GM12878 (cell line): Measurements from ENCODE around the gene EXOC4. TPM values are rescaled to one million over a fixed set of nuclear protein-coding genes. Genes with fewer than 3 reads are reported as not detected.

Experiments
- ATAC-seq: fragments of 200-7000 bp; cut with Tn5 transposase; 3 replicates; pipeline ENCODE4 v1.9.1; 2020; ENCODE audit warnings: mild to moderate bottlenecking, moderate library complexity
- BruUV-seq: library from RNA; stranded (reverse); fragments of 400-500 nt; replicated peaks from 2 replicates; lab custom pipeline; 2021; lab: Mats Ljungman, UMichigan
- CTCF ChIA-PET: fragments of 300-600 bp; sonication (Branson Sonifier 250); formaldehyde crosslinking; extraction: SDS; loops from one replicate; lab custom pipeline; 2021; ENCODE audit warnings: inconsistent platforms; lab: Yijun Ruan, JAX
- POLR2A ChIA-PET: fragments of 350-600 bp; formaldehyde crosslinking; extraction: SDS; loops from one replicate; lab custom pipeline; 2021; ENCODE audit warnings: inconsistent platforms; lab: Charles Lee
- RAD21 ChIA-PET: fragments of 300-600 bp; sonication (Branson Sonifier 250); formaldehyde crosslinking; loops from one replicate; lab custom pipeline; 2023; ENCODE audit warnings: antibody characterized with exemption; ENCODE audit not compliant: unreplicated experiment; lab: Charles Lee
- SMC1A ChIA-PET: fragments of 300-600 bp; sonication (Branson Sonifier 250); formaldehyde crosslinking; loops from one replicate; lab custom pipeline; 2023; ENCODE audit not compliant: unreplicated experiment, uncharacterized antibody; lab: Charles Lee
- DNase-seq: peaks from one replicate; pipeline ENCODE4 v3.0.0-alpha.2; 2011; ENCODE audit warnings: low read depth, low spot score
- FAIRE-seq: peaks from 3 replicates; lab custom pipeline; 2011; peaks lifted over from hg19 to GRCh38; lab: Jason Lieb, UNC
- H2AFZ ChIP-seq: 2 replicates; pipeline ENCODE4 v1.6.0; 2011; ENCODE audit warnings: low read depth, low read length, control low read depth; ENCODE audit not compliant: control insufficient read depth
- H3K27ac ChIP-seq: 2 replicates; pipeline ENCODE4 v1.5.1; 2011; ENCODE audit warnings: control low read depth; ENCODE audit not compliant: control insufficient read depth, insufficient read depth
- H3K27me3 ChIP-seq, 2 experiments: replicated peaks in 1 of 2; 2 replicates each; pipeline versions ENCODE4 v1.6.0 to v1.6.1; 2011; ENCODE audit warnings: low read length in 1 of 2; ENCODE audit not compliant: control insufficient read depth in 2 of 2, insufficient read depth in 2 of 2
- H3K36me3 ChIP-seq, 2 experiments: 2 replicates each; pipeline ENCODE4 v1.5.1; 2011; ENCODE audit warnings: low read length in 1 of 2; ENCODE audit not compliant: control insufficient read depth in 2 of 2, insufficient read depth in 2 of 2
- H3K4me1 ChIP-seq: 2 replicates; pipeline ENCODE4 v1.6.1; 2011; ENCODE audit warnings: mild to moderate bottlenecking, low read length, moderate library complexity, mixed read lengths; ENCODE audit not compliant: control insufficient read depth, insufficient read depth
- H3K4me2 ChIP-seq: 2 replicates; pipeline ENCODE4 v1.6.0; 2011; ENCODE audit warnings: control low read depth; ENCODE audit not compliant: control insufficient read depth, insufficient read depth
- H3K4me3 ChIP-seq: fragments of 200-600 bp; sonication (generic); 2 replicates; pipeline ENCODE4 v1.5.1; 2016
- H3K79me2 ChIP-seq: 2 replicates; pipeline ENCODE4 v1.6.0; 2011; ENCODE audit warnings: low read length; ENCODE audit not compliant: control insufficient read depth, insufficient read depth
- H3K9ac ChIP-seq: 2 replicates; pipeline ENCODE4 v1.8.0; 2011; ENCODE audit warnings: low read length, control low read depth, mixed read lengths; ENCODE audit not compliant: control insufficient read depth, insufficient read depth
- H3K9me3 ChIP-seq: replicated peaks from 3 replicates; pipeline ENCODE4 v1.5.1; 2011; ENCODE audit warnings: mild to moderate bottlenecking, low read length; ENCODE audit not compliant: control insufficient read depth, insufficient read depth
- H4K20me1 ChIP-seq: 2 replicates; pipeline ENCODE4 v1.6.0; 2011; ENCODE audit not compliant: control insufficient read depth, insufficient read depth
- BCL11A ChIP-seq: IDR thresholded peaks from 2 replicates; pipeline ENCODE4 v1.6.1; 2011; ENCODE audit warnings: low read depth, low read length
- HDGF ChIP-seq: fragments of 450-650 bp; IDR thresholded peaks from 2 replicates; pipeline ENCODE4 v1.6.1; 2016; ENCODE audit warnings: antibody characterized with exemption
- HSF1 ChIP-seq: fragments of 150-350 bp; IDR thresholded peaks from 2 replicates; pipeline ENCODE4 v1.6.1; 2014; ENCODE audit warnings: mild to moderate bottlenecking, low read depth, low read length
- NBN ChIP-seq: fragments of 450-650 bp; IDR thresholded peaks from 2 replicates; pipeline ENCODE4 v1.6.1; 2016
- NR2F1 ChIP-seq: fragments of 450-650 bp; conservative IDR thresholded peaks from 2 replicates; pipeline ENCODE4 v1.6.1; 2017; ENCODE audit warnings: mild to moderate bottlenecking
- POLR2AphosphoS5 ChIP-seq: IDR thresholded peaks from 2 replicates; pipeline ENCODE4 v1.6.1; 2011; ENCODE audit warnings: mild to moderate bottlenecking, low read length, inconsistent platforms
- SRF ChIP-seq, 2 experiments: IDR thresholded peaks; 2 replicates each; pipeline ENCODE4 v1.6.1; 2011; ENCODE audit warnings: low read depth in 2 of 2, low read length in 2 of 2, mild to moderate bottlenecking in 1 of 2, moderate library complexity in 1 of 2
- in situ Hi-C: fragments of 300-500 bp; cut with MboI; formaldehyde crosslinking; loops from 9 replicates; pipeline ENCODE4 v1.14.3; 2018; ENCODE audit warnings: mixed read lengths
- intact Hi-C: fragments of 100-400 bp; cut with micrococcal nuclease; formaldehyde crosslinking; loops from one replicate; pipeline ENCODE4 v1.14.2; 2022; ENCODE audit not compliant: unreplicated experiment
- polyA plus RNA-seq, 11 experiments: library from polyadenylated mRNA; depleted of rRNA in 4 of 11; unstranded in 6 of 11; stranded (reverse) in 5 of 11; fragments of >200 nt; fragmentation: Nextera tagmentation in 4 of 11; fragmentation: Illumina TruSeq in 1 of 11; extraction: Ambion mirVana in 4 of 11; extraction: Trizol in 1 of 11; gene quantifications; 1 replicate in 1 of 11; 2 replicates in 10 of 11; pipeline versions ENCODE4 v1.2.1 to v1.2.3, GENCODE V29; 2011 to 2016; ENCODE audit warnings: inconsistent platforms in 2 of 11, missing spikeins in 2 of 11, low read depth in 1 of 11
- total RNA-seq, 4 experiments: library from RNA; depleted of rRNA in 3 of 4; stranded (reverse); fragments of >200 nt in 3 of 4; fragmentation: Illumina TruSeq in 1 of 4; extraction: Trizol in 1 of 4; gene quantifications; 2 replicates each; pipeline versions ENCODE4 v1.2.1 to v1.2.3, GENCODE V29; 2013 to 2021
- TF ChIP-seq, protein P1 (sequence below): fragments of 450-650 bp; IDR thresholded peaks from 2 replicates; pipeline ENCODE4 v1.6.1; 2017; ENCODE audit warnings: mild to moderate bottlenecking, low read depth, inconsistent platforms; ENCODE audit not compliant: poor library complexity, severe bottlenecking
- TF ChIP-seq, protein P2 (sequence below): fragments of 450-650 bp; IDR thresholded peaks from 2 replicates; pipeline ENCODE4 v1.6.1; 2017; ENCODE audit warnings: mild to moderate bottlenecking, moderate library complexity
- TF ChIP-seq, protein P3 (sequence below): fragments of 450-650 bp; IDR thresholded peaks from 2 replicates; pipeline ENCODE4 v1.6.1; 2017; ENCODE audit warnings: borderline replicate concordance

The EXOC4 gene
- total and polyA plus RNA-seq, 10 of the 15 experiments (the other 5 are each of a cell fraction or from before 2014, with no cell fraction given) = 13.2 to 44.5 (median 29.6) TPM

DNA sequence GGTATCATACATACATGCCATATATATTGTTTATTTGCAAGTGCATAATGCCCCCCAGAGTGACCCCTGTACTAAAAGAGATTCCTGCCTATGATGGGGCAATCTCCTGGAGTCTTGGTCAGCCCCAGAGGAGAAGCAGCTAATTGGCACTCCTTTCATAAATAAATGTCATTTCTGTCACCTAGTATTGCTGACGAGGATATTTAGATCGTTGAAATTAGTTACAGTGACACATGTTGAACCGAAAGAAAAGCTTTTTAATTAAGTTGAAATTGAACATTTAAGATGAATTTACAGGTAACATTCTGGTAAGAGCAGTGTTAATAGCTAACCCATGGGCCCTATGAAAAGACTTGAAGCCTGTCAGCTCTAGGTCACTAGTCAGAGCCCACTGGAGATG, 663.7 kb downstream of the EXOC4 start (continued):
- TF ChIP-seq, protein P1, sequence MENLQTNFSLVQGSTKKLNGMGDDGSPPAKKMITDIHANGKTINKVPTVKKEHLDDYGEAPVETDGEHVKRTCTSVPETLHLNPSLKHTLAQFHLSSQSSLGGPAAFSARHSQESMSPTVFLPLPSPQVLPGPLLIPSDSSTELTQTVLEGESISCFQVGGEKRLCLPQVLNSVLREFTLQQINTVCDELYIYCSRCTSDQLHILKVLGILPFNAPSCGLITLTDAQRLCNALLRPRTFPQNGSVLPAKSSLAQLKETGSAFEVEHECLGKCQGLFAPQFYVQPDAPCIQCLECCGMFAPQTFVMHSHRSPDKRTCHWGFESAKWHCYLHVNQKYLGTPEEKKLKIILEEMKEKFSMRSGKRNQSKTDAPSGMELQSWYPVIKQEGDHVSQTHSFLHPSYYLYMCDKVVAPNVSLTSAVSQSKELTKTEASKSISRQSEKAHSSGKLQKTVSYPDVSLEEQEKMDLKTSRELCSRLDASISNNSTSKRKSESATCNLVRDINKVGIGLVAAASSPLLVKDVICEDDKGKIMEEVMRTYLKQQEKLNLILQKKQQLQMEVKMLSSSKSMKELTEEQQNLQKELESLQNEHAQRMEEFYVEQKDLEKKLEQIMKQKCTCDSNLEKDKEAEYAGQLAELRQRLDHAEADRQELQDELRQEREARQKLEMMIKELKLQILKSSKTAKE = no peak
- no peak for TF ChIP-seq BCL11A
- no peak for TF ChIP-seq NR2F1
- TF ChIP-seq, protein P2, sequence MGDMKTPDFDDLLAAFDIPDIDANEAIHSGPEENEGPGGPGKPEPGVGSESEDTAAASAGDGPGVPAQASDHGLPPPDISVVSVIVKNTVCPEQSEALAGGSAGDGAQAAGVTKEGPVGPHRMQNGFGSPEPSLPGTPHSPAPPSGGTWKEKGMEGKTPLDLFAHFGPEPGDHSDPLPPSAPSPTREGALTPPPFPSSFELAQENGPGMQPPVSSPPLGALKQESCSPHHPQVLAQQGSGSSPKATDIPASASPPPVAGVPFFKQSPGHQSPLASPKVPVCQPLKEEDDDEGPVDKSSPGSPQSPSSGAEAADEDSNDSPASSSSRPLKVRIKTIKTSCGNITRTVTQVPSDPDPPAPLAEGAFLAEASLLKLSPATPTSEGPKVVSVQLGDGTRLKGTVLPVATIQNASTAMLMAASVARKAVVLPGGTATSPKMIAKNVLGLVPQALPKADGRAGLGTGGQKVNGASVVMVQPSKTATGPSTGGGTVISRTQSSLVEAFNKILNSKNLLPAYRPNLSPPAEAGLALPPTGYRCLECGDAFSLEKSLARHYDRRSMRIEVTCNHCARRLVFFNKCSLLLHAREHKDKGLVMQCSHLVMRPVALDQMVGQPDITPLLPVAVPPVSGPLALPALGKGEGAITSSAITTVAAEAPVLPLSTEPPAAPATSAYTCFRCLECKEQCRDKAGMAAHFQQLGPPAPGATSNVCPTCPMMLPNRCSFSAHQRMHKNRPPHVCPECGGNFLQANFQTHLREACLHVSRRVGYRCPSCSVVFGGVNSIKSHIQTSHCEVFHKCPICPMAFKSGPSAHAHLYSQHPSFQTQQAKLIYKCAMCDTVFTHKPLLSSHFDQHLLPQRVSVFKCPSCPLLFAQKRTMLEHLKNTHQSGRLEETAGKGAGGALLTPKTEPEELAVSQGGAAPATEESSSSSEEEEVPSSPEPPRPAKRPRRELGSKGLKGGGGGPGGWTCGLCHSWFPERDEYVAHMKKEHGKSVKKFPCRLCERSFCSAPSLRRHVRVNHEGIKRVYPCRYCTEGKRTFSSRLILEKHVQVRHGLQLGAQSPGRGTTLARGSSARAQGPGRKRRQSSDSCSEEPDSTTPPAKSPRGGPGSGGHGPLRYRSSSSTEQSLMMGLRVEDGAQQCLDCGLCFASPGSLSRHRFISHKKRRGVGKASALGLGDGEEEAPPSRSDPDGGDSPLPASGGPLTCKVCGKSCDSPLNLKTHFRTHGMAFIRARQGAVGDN = no peak
- TF ChIP-seq SRF (IDR thresholded peaks at IDR 0.05; ENCODE audit: low read depth in 2 of 2, low read length in 2 of 2) = no peak
- TF ChIP-seq HDGF = no peak
- no peak for TF ChIP-seq POLR2AphosphoS5
- TF ChIP-seq NBN = no peak

- no peak for DNase-seq
- POLR2A ChIA-PET = no interaction called here
- no peak overlapping the region for H3K4me3 ChIP-seq
- SMC1A ChIA-PET = no interaction called here
- FAIRE-seq = no peak
- H3K4me2 ChIP-seq = no peak overlapping the region
- CTCF ChIA-PET = interaction anchor here (1.2 kb wide), 1 partner anchor 9 kb away, joined by 3 read pairs; no protein-coding TSS in a partner anchor
- no peak for ATAC-seq
- H3K27ac ChIP-seq = no peak overlapping the region
- no peak overlapping the region for H3K9ac ChIP-seq
- RAD21 ChIA-PET = no interaction called here
- no peaks in the 10 kb centered on the region for H3K36me3 ChIP-seq
- H3K79me2 ChIP-seq = no peaks in the 10 kb centered on the region
- H3K27me3 ChIP-seq = no peaks in the 10 kb centered on the region
- H2AFZ ChIP-seq = no peak overlapping the region
- H3K9me3 ChIP-seq = no peaks in the 10 kb centered on the region; the same call in 1 of the 3 replicates
- BruUV-seq = no TSS peak
- intact Hi-C loops = no loop called here
- no peaks in the 10 kb centered on the region for H3K4me1 ChIP-seq
- no peaks in the 10 kb centered on the region for H4K20me1 ChIP-seq
- no peak for TF ChIP-seq HSF1
- TF ChIP-seq, protein P3, sequence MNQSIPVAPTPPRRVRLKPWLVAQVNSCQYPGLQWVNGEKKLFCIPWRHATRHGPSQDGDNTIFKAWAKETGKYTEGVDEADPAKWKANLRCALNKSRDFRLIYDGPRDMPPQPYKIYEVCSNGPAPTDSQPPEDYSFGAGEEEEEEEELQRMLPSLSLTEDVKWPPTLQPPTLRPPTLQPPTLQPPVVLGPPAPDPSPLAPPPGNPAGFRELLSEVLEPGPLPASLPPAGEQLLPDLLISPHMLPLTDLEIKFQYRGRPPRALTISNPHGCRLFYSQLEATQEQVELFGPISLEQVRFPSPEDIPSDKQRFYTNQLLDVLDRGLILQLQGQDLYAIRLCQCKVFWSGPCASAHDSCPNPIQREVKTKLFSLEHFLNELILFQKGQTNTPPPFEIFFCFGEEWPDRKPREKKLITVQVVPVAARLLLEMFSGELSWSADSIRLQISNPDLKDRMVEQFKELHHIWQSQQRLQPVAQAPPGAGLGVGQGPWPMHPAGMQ = no peak
- TF ChIP-seq, all 136 proteins: peak for 0
- in situ Hi-C loops = no loop called here
These were observed 666.9 kb downstream of the EXOC4 start for GRCh38 chr7:133919810-133920209.
